ENCODE measurements around the gene KDELR1. TPM values are rescaled to one million over a fixed set of nuclear protein-coding genes. Genes with fewer than 3 reads are reported as not detected.
"Not testable (repeated sequence)": the region's sequence is repeated elsewhere in the genome, so short reads cannot be mapped to it uniquely, and the experiment has no call there.

KDELR1 gene
- total RNA-seq, 1 experiment from 2014 or later, result 115 TPM

DNA sequence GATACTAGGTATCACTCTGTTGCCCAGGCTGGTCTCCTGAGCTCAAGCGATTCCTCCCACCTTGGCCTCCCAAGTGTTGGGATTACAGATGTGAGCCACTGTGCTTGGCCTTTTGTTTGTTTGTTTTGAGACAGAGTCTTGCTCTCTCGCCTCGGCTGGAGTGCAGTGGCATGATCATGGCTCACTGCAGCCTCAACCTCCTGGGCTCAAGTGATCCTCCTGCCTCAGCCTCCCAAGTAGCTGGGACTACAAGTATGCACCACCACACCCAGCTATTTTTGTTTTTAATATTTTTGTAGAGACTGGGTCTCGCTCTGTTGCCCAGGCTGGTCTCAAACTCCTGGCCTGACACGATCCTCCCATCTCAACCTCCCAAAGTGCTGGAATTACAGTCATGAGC lies 19.6 kb downstream of the KDELR1 start:
- not testable (repeated sequence) for DNase-seq (ENCODE audit: low read depth)

DNA sequence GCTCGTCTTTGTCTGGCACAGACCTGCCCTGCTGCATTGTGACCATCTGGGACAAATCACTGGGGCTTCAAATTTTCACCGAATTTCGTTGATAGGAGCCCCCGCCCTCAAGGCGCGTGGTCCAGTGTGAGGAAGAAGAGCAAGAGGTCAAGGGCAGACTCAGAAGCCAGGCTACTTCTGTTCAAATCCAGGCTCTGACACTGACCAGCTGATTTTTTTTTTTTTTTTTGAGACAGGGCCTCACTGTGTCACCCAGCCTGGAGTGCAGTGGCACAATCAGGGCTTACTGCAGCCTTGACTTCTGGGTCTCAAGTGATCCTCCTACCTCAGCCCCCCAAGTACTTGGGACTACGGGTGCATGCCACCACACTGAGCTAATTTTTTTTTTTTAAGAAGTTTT lies 20.0 kb downstream of the KDELR1 start:
- DNase-seq (ENCODE audit: low read depth), result no peak

DNA sequence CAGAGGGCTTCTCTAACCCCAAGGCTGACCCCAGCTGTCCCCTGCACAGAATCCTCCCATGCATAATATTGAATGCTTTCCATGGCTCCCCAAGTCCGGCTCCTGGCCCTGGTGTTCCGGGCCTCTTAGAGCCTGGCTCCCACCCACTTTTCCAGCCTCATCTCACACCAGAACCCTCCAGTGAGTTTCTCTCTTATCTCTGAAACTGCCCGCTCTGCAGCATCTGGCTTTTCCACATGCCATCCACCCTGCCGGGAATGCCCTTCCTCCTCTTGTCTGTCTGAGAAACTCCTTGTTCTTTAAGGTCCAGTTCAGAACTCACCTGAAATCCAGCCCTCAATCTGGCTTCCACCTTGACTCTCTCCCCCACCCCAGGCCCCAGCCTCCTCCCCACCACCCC lies 20.4 kb downstream of the KDELR1 start:
- DNase-seq (ENCODE audit: low read depth), result no peak

DNA sequence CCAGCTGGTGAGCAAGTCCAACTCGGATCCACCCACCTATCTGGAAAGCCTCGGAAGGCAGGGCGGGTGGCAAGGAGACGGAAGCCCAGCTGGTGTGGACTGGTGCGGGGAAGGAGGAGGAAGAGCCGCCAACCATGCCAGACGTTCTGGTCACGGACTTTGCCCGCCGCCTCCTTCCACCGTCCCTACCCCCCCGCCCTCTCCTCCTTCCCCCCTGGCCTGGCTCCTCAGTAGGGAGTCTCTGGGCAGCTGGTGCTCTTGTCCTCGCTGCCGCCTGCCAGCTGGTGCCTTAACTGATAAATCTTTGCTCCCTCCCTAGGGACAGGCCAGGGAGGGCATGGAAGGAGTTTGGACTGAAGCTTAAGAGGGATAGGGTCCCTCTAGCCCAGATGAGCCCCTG lies 22.4 kb downstream of the KDELR1 start:
- no peak for DNase-seq (ENCODE audit: low read depth)

DNA sequence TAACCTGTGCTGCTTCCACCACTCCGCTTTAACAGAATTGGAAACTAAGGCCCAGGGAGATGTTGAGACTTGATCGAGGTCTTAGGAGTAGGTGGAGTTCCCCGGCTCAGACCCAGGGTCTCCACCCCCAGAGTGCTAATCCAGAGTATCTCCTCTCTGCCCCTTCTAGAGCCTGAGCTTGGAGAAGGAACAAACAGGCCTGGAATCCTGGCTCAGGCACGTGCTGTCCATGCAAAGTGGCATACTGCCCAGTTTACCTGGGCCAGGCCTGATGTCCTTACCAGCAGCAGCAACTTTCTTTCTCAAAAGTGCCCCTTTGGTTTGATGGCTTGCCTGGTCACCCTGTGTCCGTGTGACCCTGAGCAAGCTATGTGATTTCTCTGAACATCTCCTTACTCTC lies 23.5 kb downstream of the KDELR1 start:
- no peak for DNase-seq (ENCODE audit: low read depth)

DNA sequence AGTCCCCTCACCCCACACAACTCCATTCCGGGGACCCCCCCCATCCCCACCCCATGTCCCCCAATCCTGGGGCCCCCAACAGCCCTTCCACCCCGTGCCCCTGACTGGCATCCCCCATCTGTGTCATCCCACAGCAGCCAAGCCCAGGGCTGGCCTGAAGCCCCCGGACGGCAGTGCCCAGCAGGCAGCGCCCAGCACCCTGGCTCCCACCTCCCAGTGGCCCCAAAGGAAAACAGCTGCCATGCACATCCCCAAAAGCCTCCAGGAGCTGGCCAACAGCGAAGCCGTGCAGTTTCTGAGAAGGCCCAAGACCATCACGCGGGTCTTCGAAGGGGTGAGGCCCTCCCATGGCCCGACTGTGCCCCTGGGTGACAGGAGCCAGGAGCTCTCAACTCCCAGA lies 25.7 kb downstream of the KDELR1 start:
- no peak for DNase-seq (ENCODE audit: low read depth)

DNA sequence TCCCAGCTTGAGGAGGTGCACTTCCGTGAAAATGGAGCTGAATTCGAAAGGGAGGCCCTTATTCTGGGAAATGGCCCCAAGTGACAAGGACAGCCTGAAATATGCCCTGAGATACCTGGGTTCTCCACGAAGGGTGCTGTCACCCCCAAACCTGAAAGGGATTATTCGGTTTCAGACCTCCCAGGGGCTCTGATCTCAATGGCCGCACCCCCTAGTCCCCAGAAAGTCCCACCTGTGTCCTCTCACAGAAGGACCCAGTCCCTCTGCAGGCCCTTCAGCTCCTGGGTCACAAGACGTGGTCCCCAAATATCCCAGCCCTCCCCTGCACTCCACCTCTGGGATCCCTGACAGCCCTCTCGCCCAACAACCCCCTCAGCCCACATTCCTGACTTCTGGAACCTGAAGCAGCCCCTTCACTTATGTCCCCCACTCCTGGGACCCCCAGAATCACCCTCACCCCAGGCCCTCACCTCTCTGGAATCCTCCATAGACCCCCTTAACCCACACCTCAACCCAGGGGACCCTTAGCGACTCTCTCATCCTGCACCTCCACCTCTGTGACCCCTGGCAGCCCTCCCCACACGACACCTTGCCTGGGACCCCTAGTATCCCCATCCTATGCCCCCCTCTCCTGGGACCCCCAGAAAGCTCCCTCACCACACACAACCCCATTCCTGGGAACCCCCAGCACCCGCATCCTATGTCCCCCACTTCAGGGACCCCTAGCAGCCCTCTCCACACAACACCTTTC lies 26.6 kb downstream of the KDELR1 start:
- DNase-seq (ENCODE audit: low read depth), result no peak

DNA sequence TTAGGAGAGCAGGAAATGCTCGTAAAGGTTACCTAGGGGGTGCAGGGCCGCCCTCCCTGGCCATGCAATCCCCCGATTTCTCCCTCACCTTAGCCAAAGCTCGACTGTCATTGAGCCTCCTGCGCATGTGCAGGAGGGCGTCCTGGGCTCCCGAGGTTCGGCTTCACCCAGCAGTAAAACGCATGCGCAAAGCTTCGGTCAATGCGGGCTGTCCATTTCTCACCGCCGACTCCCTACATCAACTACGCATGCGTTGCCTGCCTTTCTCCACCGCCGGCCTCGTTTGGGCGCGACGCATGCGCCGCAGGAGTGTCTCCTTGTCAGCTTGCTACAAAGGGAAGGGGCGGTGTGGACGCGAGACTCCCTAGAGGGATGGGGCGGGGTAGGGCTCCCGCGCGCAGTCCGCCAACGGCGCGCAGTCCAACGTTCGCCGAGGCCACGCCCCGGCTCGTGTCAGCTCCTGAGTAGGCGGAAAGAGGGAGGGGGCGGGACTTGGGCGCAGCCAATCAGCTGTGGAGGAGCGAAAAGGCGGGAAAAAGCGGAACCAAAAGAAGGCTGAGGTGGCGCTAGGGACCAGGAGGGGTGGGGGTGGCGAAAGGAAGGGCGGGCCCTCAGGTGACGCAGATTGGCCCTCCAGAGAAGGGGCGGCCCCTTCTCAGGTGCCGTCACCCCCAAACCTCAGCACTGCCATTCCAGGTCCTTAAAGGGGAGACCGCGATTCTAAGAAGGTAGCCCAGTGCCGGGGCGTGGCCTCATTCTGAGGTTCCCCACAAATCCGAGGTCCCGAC lies 27.3 kb downstream of the KDELR1 start, which contains the start of the genes SYNGR4 and TMEM143:
TSS of gene SYNGR4 (plus strand) at position 558 of the 788 bp plus-strand sequence. CDS start 1,476 bp downstream, outside the sequence.
TSS of gene TMEM143 (minus strand) at position 131 of the 788 bp plus-strand sequence. CDS start at position 111, 20 bp downstream.
- peak; percentile 99 for DNase-seq (ENCODE audit: low read depth)

DNA sequence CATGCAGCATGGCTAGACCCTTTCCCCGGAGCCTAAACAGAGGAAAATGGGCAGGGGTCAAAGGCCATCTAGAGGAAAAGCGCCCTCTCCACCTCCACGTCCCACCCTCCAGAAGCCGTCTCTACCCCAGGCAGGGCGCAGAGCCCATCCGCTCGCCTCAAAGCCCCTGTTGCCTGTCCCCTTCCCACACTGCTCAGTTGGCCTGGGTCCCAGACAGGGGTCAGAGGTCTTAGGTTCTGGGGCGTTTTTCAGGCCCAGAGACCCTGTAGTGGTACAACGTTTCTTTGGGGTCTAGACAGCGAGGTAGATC lies 27.9 kb downstream of the KDELR1 start:
- DNase-seq (ENCODE audit: low read depth), result no peak

DNA sequence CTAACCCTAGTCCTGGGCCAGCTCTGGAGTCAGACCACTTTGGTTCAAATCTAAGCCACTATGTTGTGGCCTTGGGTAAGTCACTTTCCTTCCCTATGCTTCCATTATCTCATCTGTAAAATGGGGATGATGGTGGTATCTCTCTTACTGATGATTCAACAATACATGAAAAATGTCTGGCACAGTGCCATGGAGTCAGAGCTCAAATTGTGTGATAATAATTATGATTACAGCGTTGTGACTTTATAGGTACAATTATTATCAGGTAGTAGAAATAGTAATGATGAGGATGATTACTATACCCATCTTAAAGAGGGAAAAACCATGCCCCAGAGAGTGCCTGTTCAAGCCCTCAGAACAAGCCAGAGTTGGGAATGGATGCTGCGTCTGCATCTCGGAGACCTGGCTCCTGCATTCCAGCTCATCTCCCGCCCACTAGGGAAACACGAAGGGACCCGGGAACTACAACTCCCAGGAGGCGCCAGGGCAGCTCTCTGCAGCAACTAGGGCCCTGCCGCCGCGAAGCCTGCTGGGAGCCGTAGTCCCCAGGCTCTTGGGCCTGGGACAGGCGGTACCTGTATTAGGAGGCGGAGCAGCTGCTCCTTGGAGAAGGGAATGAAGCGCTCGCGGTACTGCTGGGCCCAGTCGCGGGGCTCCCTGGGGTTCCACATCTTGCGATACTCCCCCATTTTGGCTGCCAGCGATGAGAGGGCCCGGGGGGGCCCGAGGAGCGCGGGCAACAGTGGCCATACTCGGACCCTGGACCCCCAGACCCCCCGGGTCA lies 28.4 kb downstream of the KDELR1 start:
- DNase-seq (ENCODE audit: low read depth), result peak; percentile 95

DNA sequence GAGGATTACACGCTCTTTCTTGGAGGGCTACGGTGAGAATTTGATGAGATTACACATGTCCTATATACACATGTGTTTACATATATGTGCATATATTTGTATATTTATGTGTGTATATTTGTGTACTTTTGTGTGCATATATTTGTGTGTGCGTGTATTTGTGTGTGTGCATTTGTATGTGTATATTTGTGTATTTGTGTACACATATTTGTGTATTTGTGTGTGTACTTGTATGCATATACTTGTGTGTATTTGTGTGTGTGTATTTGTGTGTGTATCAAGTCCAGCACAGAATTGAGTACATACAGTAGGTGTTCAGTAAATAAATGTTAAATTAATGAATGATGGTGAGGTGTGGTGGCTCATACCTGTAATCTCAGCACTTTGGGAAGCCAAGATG lies 29.4 kb downstream of the KDELR1 start:
- no peak for DNase-seq (ENCODE audit: low read depth)

DNA sequence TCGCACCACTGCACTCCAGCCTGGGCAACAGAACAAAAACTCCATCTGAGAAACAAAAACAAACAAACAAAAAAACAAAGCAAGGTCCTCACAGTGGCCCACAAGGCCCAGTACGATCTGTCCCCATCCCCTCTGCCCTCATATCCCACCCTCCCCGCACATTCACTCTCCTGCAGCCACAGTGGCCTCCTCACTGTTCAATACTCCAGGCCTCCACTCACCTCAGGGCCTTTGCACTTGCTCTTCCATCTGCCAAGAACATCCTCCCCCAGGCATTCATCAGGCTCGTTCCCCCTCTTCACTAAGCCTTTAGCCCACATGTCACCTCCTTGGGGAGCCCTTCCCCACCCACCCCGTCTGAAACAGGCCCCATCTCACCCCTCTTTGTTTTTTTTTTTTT lies 32.2 kb downstream of the KDELR1 start:
- DNase-seq (ENCODE audit: low read depth), result no peak

DNA sequence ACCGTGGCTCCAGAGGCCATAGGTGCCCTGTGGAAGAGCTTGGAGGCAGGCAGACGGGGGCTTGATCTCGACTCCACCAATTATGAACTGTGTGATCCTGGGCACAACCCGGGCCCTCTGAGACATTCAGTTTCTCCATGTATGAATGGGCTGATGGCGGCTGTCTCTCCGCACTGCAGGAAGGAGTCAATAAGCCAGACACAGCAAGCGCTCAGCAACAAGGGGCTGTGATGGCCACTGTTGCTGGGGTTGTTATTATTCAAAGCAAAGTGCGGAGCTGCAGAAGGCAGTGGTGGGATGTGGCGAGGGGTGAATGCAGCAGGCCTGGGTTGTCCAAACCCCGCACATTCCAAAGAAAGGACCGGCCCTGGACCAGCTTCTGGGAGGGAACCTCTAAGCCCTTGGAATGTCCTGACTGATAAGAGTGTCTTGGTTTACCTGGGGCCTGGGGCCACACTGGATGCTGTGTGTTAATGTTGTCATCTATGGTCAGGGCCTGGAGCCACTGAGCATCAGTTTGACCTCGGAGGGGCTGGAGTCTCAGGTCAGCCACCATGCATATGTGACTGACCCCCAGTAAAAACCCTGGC lies 35.9 kb downstream of the KDELR1 start:
- no peak for DNase-seq (ENCODE audit: low read depth)

DNA sequence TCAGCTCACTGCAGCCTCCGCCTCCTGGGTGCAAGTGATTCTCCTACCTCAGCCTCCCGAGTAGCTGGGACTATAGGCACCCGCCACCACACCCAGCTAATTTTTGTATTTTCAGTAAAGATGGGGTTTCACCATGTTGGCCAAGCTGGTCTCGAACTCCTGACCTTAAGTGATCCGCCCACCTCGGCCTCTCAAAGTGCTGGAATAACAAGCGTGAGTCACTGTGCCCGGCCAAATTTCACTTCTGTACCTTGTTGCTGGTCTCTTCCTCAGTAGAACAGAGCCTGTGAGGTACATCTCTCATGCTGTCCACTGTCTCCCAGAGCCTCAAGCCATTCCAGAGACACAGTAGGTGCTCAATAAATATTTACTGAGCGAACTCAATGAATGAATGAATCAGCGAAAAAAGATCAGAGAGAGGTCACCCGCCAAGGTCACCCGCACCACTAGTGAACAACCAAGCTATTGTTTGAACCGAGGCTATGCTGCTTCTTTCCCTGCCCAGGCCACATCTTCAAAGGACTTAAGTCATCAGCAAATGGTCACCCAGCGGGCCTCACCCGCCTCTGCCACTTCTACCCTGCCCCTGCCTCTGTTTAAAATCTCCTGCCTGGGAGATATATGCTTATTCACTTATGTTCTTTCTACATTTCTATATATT lies 36.9 kb downstream of the KDELR1 start:
- peak; percentile 77 for DNase-seq (ENCODE audit: low read depth)

DNA sequence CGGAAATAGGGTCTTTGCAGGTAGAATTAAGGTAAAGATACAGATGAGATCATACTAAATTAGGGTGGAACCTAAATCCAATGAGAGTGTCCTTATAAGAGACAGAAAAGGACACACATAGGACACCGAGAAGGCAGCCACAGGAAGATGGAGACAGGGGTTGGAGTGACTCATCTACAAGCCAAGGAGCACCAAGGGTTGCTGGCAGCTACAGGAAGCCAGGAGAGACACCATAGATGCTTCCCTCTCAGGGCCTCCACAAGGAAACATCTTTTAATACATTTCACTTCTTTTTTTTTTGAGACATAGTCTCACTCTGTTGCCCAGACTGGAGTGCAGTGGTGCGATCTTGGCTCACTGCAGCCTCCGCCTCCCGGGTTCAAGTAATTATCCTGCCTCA lies 37.7 kb downstream of the KDELR1 start:
- peak; percentile 66 for DNase-seq (ENCODE audit: low read depth)

DNA sequence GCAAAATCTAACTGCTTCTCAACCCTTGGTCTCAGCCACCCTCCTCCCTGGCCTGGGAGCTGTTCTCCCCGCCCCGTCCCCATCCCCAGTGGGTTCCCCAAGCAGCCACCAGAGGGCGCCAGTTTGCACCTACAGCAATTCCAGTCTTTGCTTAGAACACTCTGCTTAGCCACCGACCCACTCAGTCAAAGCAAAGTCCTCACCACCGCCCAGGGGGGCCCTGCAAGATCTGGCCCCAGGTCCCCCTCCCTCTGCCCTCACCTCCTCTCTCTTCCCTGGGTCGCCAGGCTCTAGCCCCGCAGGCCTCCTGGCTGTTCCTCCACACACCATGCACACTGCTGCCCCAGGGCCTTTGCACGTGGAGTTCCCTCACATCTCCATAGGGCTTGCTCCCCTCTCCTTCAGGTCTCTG lies 40.0 kb downstream of the KDELR1 start:
- DNase-seq (ENCODE audit: low read depth), result peak; percentile 51

DNA sequence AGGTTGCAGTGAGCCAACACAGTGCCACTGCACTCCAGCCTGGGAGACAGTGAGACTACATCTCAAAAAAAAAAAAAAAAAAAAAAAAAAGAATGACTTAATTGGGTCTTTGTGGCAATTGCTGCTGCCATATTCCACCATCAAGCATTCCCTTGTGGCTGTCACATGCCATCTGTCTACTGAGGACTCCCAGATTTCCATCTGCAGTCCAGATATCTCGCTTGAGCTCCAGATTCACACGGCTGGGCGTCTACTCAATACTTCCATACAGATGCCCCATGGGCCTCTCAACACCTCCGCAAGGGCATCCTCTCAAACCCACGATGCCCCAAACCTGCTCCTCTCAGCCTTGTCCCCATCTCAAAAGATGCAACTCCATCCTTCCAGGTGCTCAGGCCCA lies 40.5 kb downstream of the KDELR1 start:
- DNase-seq (ENCODE audit: low read depth), result no peak

DNA sequence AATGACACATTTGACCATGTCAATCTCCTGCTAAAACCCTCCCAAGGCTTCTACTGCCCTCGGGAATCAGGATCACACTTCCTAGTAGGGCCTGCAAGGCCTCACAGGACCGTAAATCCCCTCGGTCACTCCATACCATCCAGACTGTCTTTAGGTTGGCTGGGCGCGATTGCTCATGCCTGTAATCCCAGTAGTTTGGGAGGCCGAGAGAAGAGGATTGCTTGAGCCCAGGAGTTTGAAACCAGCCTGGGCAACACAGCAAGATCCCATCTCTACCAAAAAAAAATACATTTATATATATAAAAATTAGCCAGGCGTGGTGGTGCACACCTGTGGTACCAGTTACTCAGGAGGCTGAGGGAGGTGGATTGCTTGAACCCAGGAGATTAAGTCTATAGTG lies 42.6 kb downstream of the KDELR1 start:
- no peak for DNase-seq (ENCODE audit: low read depth)

DNA sequence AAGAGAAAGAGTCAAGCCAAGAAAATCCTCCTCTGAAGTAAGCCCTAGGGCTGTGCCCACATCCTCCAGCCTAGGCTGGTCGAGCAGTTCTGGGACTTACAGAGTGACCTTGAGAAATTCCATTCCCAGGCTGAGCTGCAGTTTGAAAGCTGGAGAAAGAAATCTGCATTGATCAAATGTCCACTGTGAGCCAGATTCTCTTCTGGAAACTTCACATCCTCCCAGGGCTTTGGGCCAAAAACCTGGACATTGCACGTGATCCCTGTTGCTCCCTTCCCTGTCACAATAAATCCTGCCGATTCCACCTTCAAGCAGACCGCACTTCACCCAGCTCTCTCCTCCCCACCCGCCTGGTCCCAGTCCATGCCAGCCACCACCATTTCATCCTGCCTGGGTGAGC lies 43.3 kb downstream of the KDELR1 start:
- DNase-seq (ENCODE audit: low read depth), result no peak

DNA sequence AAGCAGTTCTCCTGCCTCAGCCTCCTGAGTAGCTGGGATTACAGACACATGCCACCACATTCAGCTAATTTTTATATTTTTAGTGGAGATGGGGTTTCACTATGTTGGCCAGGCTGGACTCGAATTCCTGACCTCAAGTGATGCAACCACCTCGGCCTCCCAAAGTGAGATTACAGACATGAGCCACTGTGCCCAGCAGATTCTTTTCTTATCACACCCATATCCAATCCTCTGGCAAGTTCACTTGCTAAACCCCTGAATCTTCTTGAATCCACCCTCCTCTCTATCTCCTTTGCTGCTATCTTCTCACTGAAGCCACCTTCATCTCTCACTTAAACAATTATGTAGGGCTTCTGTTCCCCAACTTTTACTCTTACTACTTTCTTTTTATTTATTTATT lies 45.2 kb downstream of the KDELR1 start:
- no peak for DNase-seq (ENCODE audit: low read depth)

DNA sequence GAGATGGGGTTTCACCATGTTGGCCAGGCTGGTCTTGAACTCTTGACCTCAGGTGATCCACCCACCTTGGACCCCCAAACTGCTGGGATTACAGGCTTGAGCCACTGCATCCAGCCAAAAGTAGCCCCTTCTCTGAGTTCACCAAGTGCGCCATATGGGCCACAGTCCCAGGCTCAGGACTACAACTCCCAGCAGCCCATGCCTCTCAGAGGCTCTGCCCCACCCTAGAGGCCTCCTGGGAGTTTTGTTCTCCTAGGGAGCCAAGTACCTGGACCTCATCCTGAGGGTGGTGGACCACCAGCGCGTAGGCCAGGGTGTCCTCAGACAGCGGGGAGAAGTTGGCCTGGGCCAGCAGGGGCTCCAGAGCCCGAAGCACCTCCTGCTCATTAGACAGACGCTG lies 46.5 kb downstream of the KDELR1 start:
- DNase-seq (ENCODE audit: low read depth), result no peak
